ENCODE data around the gene VPS13D.

- TF ChIP-seq YY1 (IDR thresholded peaks at IDR 0.05; ENCODE audit: insufficient read depth, insufficient read length) (no peak), ZNF274 (IDR thresholded peaks at IDR 0.05; ENCODE audit: low read depth, low read length) (no peak)
These were observed 41.2 kb downstream of the VPS13D start for GRCh38 chr1:12271033-12271432.

Data from NT2/D1 (cell line).